Activated T-helper 1 cell treated with anti-CD3 and anti-CD28 coated beads, Interleukin-12 subunit alpha, Interleukin-12 subunit beta, Interleukin-2, Interleukin-4 antibody, amounts not matched to agents 30 ng/mL and 10 ng/mL and 1 ng/mL, durations not matched to agents 14 hours and 24 hours and 36 hours (primary cell): ENCODE measurements around the gene VGLL2. TPM values are rescaled to one million over a fixed set of nuclear protein-coding genes. Genes with fewer than 3 reads are reported as not detected.

Experiments used
- DNase-seq: peaks from one replicate; pipeline ENCODE4 v3.0.0; 2021; ENCODE audit warnings: low spot score
- H3K27ac Mint-ChIP-seq: one replicate; pipeline ENCODE4 v1.8.0; 2021; ENCODE audit warnings: mild to moderate bottlenecking, mixed read lengths
- H3K27me3 Mint-ChIP-seq: one replicate; pipeline ENCODE4 v1.8.0; 2022; ENCODE audit warnings: mild to moderate bottlenecking, moderate library complexity, mixed read lengths; ENCODE audit not compliant: insufficient read depth
- H3K36me3 Mint-ChIP-seq: one replicate; pipeline ENCODE4 v1.8.0; 2021; ENCODE audit warnings: low read depth, mixed read lengths
- H3K4me1 Mint-ChIP-seq: one replicate; pipeline ENCODE4 v1.8.0; 2021; ENCODE audit warnings: low read depth, mixed read lengths
- H3K4me3 Mint-ChIP-seq: one replicate; pipeline ENCODE4 v1.8.0; 2021; ENCODE audit warnings: mild to moderate bottlenecking, moderate library complexity, mixed read lengths
- H3K9me3 Mint-ChIP-seq: one replicate; pipeline ENCODE4 v1.8.0; 2021; ENCODE audit warnings: mixed read lengths
- intact Hi-C: fragments of 100-400 bp; cut with micrococcal nuclease; formaldehyde crosslinking; loops from one replicate; pipeline ENCODE4 v1.15.1; 2024
- total RNA-seq: library from RNA; stranded (reverse); gene quantifications from 2 replicates; pipeline ENCODE4 v1.2.3, GENCODE V29; 2022

The VGLL2 gene
- total RNA-seq, 1 donor from 2014 or later, result not detected

DNA sequence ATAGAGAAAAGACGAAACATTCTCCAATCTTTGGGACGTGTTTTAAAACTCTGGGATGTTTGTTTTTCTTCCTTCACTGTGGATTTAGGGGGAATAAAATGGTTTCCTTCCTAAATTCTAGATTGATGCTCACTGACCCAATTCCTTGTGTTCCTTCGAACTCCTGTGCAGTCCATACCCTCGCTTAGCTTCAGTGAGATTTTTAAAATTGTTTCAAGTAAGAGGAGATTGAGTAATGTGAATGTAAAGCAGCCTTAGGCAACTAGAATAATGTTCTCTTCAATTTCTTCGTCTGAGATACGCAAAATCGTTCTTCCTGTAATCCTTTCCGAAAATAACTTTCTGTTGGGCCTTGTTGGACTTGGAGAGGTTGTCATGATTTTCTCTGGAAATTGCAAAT, 2.6 kb upstream of the VGLL2 start:
- peaks cover 4% of the 10 kb centered on the region for H3K9me3 Mint-ChIP-seq
- no peak for DNase-seq
- H3K4me1 Mint-ChIP-seq, result peaks cover 9% of the 10 kb centered on the region
- peaks cover 63% of the 10 kb centered on the region for H3K27me3 Mint-ChIP-seq
- intact Hi-C loops, result no loop called here
- H3K36me3 Mint-ChIP-seq, result no peaks in the 10 kb centered on the region
- no peak overlapping the region for H3K4me3 Mint-ChIP-seq
- no peak overlapping the region for H3K27ac Mint-ChIP-seq

DNA sequence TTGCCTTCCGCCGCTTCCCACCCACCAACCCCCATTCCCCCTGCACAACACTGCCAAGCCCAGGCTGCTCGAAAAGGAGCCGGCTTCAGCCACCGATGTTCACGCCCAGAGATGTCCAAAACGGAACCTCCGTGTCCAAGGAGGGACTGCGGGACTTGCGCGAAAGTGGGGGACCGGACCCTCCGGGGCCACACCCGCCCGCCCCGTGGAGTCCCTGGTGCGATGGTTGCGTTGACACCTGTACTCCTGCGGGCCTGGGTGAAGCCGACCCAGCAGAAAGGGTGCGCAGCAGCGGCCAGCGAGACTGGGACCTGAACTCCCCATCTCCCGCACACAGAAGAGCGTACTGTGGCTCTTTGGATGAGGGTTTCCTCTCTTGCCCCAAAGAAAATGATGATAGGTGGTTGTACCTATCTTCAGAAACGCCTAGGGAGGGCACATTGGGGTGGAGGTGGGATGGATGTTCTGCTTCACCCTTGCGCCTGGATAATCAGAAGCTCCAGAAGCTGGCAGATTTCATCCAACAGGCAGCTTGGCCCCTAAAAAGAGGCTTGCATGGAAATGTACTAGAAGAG, 1.9 kb upstream of the VGLL2 start:
- Mint-ChIP-seq H3K4me3 (no peak overlapping the region), H3K27me3 (peaks cover 69% of the 10 kb centered on the region), H3K27ac (no peak overlapping the region), H3K36me3 (no peaks in the 10 kb centered on the region), H3K9me3 (peaks cover 4% of the 10 kb centered on the region), H3K4me1 (peaks cover 9% of the 10 kb centered on the region)
- DNase-seq, result no peak
- intact Hi-C loops, result no loop called here

DNA sequence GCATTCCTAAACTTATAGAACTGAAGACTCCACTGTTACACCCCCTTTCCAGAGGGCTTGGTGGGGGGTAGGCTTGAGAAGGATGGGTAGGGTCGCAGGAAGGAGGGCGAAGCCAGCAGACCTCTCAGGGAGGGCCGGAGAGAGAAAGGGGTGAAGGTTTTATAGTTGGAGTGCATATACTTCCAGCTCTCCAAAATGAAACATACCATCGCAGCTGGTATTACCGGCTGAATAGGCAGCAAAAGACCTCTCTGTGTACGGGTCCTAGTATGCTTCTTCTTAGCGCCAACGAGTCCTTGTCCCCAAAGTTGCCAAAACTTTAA, 1.0 kb upstream of the VGLL2 start:
- Mint-ChIP-seq H3K27me3 (peaks cover 78% of the 10 kb centered on the region), H3K4me3 (peak overlapping the region; percentile 53), H3K9me3 (peaks cover 4% of the 10 kb centered on the region), H3K27ac (no peak overlapping the region), H3K4me1 (peaks cover 9% of the 10 kb centered on the region), H3K36me3 (no peaks in the 10 kb centered on the region)
- no peak for DNase-seq
- intact Hi-C loops, result no loop called here

DNA sequence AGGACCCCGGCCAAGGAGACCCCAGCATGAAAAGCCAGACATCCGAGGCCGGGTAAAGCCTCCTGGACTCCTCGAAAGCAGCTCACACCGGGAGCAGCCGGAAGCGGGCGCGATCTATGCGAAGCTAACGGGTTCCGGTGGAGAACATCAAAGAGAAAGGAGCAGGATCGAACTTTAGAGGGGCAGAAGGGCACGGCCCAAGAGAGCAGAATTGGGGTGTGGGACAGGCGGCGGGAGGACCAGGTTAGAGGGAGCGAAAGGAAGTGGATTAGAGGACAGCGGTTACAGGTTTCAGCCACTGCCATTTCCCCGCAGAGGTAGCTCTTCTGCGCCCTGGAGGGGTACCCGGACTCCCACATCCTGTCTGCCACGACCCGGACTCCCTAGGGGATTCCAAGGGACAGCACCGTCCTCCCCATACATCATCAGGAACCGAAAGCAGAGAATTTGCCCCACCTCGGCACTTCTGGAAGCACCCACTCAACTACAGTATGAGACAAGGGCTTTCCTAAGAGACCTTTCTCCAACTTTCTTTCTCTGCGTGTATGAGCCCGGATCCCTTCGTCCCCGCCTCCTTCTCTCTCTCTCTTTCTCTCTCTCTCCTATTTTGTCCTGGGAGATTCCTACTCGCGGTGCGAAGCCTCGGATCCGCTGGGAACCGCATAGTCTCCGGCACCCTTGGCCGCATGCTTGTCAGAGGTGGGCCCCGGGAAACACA, 507 bp upstream of the VGLL2 start:
- Mint-ChIP-seq H3K9me3 (peaks cover 4% of the 10 kb centered on the region), H3K36me3 (no peaks in the 10 kb centered on the region)

DNA sequence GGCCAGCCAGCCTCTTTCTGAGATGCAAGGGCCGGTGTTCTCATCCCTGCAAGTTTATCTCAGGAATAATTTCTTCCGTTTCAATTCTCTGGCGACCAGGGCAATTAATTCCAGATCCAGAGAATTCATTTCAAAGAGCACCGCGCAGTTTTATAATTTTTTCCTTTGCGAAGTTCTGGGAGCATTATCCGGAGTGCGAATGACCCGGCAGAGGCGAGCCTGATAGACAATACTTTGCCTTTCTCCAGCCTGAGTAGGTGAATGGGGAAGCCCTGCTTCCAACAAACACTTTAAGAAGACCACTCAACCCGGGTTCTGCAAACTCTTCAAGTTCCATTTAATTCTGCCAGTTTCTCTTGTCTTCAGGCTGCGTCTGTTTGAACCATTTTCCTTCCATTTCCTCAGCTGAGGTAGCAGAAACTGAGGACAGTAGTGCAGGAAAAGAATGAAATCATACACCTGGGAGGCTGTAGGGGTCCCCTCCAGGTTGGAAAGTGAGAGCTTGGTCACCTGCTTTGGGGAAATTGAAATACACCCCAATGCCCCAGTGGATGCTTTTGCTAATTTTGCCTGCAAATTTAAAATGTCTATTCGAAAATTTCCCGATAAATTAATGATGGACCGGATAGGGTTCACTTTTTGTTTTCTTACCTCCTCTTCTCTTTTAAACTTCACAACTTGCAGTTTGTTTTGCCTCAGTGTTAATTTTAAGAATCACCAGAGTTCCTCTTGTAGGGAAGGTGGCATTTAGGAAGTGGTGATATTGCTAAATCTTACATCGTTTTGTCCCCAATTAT, 1.1 kb downstream of the VGLL2 start:
- Mint-ChIP-seq H3K9me3 (peaks cover 4% of the 10 kb centered on the region), H3K27ac (no peak overlapping the region), H3K27me3 (peaks cover 81% of the 10 kb centered on the region), H3K4me1 (peaks cover 13% of the 10 kb centered on the region), H3K4me3 (no peak overlapping the region), H3K36me3 (no peaks in the 10 kb centered on the region)
- DNase-seq, result no peak
- intact Hi-C loops, result no loop called here

More for the DNA sequence above, 507 bp upstream of the VGLL2 start:
- intact Hi-C loops, result no loop called here
- peaks cover 12% of the 10 kb centered on the region for H3K4me1 Mint-ChIP-seq
- no peak for DNase-seq
- no peak overlapping the region for H3K27ac Mint-ChIP-seq
- H3K27me3 Mint-ChIP-seq, result peaks cover 83% of the 10 kb centered on the region
- peak overlapping the region; percentile 53 for H3K4me3 Mint-ChIP-seq

DNA sequence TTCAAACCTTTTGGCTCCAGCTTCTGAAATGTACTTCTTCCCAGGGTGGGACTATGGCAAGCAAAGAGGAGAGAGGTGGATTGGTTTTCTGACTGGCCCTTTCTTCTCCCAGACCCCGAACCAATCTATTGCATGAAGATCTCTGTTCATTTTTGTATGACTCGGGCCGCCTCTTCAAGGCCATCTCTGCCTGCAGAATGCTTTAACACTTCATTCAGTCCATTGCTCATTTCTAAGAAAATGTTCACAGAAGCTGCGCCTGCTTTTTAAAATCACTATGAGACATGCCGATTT, 1.6 kb downstream of the VGLL2 start:
- Mint-ChIP-seq H3K27ac (no peak overlapping the region), H3K4me3 (no peak overlapping the region), H3K9me3 (peaks cover 4% of the 10 kb centered on the region), H3K36me3 (no peaks in the 10 kb centered on the region), H3K4me1 (peaks cover 13% of the 10 kb centered on the region), H3K27me3 (peaks cover 80% of the 10 kb centered on the region)
- intact Hi-C loops, result no loop called here
- DNase-seq, result no peak

DNA sequence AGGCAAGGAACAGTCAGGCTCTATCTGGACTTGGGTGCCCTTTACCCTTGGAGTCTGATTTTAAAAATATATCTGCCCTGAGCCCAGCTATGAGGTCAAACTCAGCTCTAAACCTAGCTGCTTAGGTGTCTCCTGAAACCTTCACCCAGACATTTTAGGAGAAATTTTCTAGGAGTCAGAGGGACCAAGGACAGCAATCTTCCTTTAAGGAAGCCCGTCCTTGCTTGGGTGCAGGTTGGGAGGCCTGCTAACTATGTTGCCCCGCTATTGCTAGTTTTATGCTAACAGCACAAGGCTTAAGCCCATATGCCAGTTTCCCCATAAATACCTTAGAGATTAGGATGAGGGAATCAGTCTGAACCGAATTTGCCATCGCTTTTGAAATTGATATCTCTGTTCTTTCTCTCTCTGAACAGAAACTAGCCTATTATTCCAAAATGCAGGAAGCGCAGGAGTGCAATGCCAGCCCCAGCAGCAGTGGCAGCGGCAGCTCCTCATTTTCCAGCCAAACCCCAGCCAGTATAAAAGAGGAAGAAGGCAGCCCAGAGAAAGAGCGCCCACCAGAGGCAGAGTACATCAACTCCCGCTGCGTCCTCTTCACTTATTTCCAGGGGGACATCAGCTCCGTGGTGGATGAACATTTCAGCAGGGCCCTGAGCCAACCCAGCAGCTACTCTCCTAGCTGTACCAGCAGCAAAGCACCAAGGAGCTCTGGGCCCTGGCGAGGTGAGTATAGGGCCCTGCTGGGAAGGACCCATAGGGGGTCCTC, 2.6 kb downstream of the VGLL2 start:
- Mint-ChIP-seq H3K36me3 (no peaks in the 10 kb centered on the region), H3K4me3 (no peak overlapping the region), H3K4me1 (peaks cover 13% of the 10 kb centered on the region), H3K27ac (no peak overlapping the region), H3K27me3 (peaks cover 82% of the 10 kb centered on the region), H3K9me3 (peaks cover under 1% of the 10 kb centered on the region)
- intact Hi-C loops, result no loop called here
- no peak for DNase-seq

DNA sequence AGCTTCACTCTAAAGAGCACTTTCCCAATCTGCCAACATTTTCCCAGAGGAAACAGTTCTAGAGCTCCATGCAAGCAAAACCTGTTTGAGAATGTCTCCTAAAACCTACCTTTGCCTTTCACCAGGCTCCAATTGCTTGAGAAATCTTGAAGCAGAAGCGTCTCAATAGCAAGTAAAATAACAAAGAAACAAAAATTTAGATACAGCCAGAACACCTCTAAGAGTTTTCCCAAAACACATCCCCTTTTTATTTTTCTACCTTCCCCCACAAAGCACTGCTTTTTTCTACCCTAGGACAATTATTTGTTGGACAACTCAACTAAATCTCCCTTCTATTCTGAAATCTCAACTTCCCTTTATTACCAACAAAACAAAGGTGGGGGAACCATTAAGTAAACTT, 3.6 kb downstream of the VGLL2 start:
- Mint-ChIP-seq H3K27me3 (peaks cover 78% of the 10 kb centered on the region), H3K4me3 (no peak overlapping the region), H3K4me1 (peaks cover 13% of the 10 kb centered on the region), H3K36me3 (no peaks in the 10 kb centered on the region), H3K9me3 (no peaks in the 10 kb centered on the region), H3K27ac (no peak overlapping the region)
- DNase-seq, result no peak
- intact Hi-C loops, result no loop called here

DNA sequence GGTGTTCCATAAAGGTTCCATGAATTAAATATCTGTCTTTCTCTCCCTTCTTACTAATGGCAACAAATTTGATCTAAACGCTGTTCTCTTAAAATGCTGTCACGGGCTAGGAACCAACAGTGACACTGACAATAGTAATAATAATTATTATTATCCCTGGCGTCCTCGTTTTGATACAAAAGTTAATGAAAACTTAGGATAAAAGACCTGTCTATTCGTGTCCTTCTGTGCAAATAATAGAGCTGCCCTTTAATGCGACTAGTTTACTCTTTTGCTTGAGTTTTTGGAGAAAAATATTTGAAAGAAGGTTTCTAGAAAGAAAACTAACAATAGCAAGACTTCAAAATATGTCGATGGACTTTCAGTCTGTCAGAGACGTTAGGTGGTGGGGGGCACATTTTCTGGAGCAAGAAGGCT, 4.3 kb downstream of the VGLL2 start:
- intact Hi-C loops, result no loop called here
- H3K9me3 Mint-ChIP-seq, result no peaks in the 10 kb centered on the region
- H3K4me1 Mint-ChIP-seq, result peaks cover 10% of the 10 kb centered on the region

DNA sequence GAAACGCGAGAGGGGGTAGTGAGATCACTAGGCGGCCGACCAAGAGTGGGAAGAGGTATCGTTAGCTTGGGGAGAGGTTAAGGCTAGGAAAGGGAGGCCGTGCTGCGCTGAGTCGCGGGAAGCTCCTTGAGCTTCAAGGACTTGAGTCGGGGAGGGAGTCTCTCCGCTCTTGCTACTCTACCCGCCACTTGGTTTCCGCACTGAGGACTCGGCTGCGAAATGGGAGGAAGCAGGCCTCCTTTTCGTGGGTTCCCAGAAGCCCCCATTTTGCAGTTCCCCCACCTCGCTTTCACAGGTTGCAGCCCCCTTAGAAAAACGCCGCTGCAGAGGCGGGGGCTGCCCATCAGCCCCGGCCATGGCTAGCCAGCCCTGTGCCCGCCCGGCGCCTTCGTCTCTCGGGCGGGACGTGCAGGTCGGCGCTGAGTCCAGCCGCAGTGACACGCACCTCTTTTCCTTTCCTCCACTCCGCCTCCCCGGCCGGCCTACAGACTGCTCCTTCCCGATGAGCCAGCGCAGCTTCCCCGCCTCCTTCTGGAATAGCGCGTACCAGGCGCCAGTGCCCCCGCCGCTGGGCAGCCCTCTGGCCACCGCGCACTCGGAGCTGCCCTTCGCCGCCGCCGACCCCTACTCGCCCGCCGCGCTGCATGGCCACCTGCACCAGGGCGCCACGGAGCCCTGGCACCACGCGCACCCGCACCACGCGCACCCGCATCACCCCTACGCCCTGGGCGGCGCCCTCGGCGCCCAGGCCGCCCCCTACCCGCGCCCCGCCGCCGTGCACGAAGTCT, 4.9 kb downstream of the VGLL2 start:
- H3K9me3 Mint-ChIP-seq, result no peaks in the 10 kb centered on the region
- no peak for DNase-seq
- no peaks in the 10 kb centered on the region for H3K36me3 Mint-ChIP-seq
- H3K27ac Mint-ChIP-seq, result no peak overlapping the region
- H3K27me3 Mint-ChIP-seq, result peaks cover 73% of the 10 kb centered on the region
- H3K4me1 Mint-ChIP-seq, result peaks cover 4% of the 10 kb centered on the region
- intact Hi-C loops, result no loop called here
- no peak overlapping the region for H3K4me3 Mint-ChIP-seq

More for the DNA sequence above, 4.3 kb downstream of the VGLL2 start:
- no peak for DNase-seq
- Mint-ChIP-seq H3K27me3 (peaks cover 78% of the 10 kb centered on the region), H3K36me3 (no peaks in the 10 kb centered on the region), H3K4me3 (no peak overlapping the region), H3K27ac (no peak overlapping the region)

DNA sequence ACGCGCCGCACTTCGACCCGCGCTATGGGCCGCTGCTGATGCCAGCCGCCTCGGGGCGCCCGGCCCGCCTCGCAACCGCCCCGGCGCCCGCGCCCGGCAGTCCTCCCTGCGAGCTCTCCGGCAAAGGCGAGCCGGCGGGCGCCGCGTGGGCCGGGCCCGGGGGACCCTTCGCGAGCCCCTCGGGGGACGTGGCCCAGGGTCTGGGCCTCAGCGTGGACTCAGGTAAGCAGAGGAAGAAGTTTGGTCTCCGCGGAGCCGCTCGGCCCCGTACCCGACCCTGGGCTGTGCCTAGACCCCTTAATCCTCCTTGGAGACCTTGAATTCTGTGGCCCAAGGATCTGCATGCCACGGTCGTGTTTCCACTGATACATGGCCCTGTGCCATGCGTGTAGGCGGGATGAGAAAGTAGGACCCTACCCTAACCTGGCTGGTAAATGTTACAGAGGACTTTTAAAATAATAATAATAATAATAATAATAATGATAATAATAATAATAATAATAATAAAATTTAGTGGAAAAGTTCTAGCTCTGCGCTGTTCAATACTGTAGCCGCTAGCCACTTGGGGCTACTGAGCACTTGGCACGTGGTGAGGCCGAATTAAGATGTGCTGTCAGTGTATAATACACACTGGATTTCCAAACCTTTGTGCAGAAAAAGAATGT, 5.6 kb downstream of the VGLL2 start:
- Mint-ChIP-seq H3K9me3 (no peaks in the 10 kb centered on the region), H3K36me3 (no peaks in the 10 kb centered on the region), H3K4me3 (no peak overlapping the region), H3K27me3 (peaks cover 69% of the 10 kb centered on the region), H3K27ac (no peak overlapping the region), H3K4me1 (peaks cover 4% of the 10 kb centered on the region)
- DNase-seq, result no peak
- intact Hi-C loops, result no loop called here
